Measurements from ENCODE around the gene GIGYF2.

- TF ChIP-seq CTCF (IDR thresholded peaks at IDR 0.05) (no peak), POLR2A (IDR thresholded peaks at IDR 0.05) (no peak), POLR2AphosphoS5 (IDR thresholded peaks at IDR 0.05) (no peak), EP300 (IDR thresholded peaks at IDR 0.05) (no peak)
Observed at GRCh38 chr2:232757905-232758304, 60.8 kb downstream of the GIGYF2 start.
